Cardiac septum (tissue), 1 donor: ENCODE results near the gene TBX22. TPM values are rescaled to one million over a fixed set of nuclear protein-coding genes. Genes with fewer than 3 reads are reported as not detected.
"Not testable (repeated sequence)": the region's sequence is repeated elsewhere in the genome, so short reads cannot be mapped to it uniquely, and the experiment has no call there.

Experiments used
- DNase-seq: peaks from one replicate; pipeline ENCODE4 v3.0.0-alpha.2; 2020; ENCODE audit warnings: low spot score
- intact Hi-C: fragments of 100-400 bp; cut with DNase I; formaldehyde crosslinking; loops from one replicate; pipeline ENCODE4 v1.14.0; 2022
- long read RNA-seq: library from polyadenylated mRNA; unstranded; transcript quantifications from one replicate; pipeline ENCODE4 v2.0.0, GENCODE V29; 2021
- total RNA-seq: library from RNA; stranded (reverse); fragmentation: NEBNext Ultra II Directional; extraction: Animal tissue kit (Norgen Biotek cat#: 25700); gene quantifications from one replicate; pipeline ENCODE4 v1.2.1, GENCODE V29; 2021
- donor health status: DM: no; HTN: no; CAD: no.

Gene TBX22, protein sequence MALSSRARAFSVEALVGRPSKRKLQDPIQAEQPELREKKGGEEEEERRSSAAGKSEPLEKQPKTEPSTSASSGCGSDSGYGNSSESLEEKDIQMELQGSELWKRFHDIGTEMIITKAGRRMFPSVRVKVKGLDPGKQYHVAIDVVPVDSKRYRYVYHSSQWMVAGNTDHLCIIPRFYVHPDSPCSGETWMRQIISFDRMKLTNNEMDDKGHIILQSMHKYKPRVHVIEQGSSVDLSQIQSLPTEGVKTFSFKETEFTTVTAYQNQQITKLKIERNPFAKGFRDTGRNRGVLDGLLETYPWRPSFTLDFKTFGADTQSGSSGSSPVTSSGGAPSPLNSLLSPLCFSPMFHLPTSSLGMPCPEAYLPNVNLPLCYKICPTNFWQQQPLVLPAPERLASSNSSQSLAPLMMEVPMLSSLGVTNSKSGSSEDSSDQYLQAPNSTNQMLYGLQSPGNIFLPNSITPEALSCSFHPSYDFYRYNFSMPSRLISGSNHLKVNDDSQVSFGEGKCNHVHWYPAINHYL
- total RNA-seq = not detected
- long read RNA-seq = 0 reads

DNA sequence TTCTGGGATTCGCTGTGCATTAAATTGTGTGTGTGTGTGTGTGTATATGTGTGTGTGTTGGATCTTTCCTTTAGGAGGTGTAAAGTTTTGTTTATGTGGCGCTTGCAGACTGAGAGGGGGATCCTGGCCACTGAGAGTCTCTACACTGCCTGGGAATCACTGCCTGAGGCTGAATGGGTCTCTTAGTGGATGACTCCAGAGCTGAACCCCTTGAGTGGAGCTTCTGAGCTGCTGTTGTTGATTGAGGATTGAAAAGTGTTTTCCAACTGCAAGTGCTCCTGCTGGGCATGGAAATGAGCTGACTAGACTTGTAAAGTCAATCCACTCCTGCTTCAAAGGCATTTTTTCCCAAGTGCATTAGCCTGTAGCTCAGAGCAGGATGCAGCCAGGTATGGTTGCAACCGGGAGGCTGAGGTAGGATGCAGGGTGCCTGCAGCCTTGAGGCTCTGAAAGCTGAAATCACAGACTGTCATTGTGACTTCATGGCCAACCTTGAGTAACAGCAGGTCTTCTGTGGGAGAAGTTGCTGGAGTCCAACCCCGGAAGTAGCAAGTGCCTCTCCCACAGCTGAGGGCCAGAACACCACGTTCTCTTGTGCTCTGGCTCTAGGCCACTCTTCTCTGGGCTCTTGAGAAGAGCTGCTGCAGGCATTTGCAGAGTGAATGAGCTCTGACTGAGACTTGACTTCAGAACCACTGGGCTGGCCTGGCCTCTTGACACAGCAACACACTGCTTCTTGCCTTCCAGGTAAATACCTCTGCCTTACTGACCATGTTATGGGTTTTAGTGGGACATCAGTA lies at the start of gene TBX22:
Gene TBX22, plus strand, starts transcription at position 613 of the 800 bp plus-strand sequence. CDS start 7,517 bp downstream, outside the sequence.
- intact Hi-C loops = no loop called here
- no peak for DNase-seq

DNA sequence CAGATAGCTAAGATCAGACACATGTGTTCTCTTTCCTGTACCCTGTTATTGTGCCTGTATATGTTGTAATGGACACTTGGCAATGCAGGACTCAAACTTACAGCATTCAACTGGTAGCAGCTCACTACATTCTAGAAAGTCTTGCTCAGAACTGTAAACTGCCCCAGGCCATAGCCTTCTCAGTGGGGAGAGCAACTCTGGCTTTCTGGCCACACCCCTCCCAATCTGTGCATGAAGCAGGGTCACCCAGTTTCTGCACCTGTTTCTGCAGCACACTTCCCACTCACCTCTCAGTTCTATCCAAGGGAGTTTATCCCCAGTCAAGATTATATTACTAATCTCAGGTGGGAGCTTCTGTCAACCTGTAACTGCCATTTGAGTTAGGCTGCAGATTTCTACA lies 38.9 kb upstream of the TBX22 start:
- intact Hi-C loops = no loop called here
- no peak for DNase-seq

DNA sequence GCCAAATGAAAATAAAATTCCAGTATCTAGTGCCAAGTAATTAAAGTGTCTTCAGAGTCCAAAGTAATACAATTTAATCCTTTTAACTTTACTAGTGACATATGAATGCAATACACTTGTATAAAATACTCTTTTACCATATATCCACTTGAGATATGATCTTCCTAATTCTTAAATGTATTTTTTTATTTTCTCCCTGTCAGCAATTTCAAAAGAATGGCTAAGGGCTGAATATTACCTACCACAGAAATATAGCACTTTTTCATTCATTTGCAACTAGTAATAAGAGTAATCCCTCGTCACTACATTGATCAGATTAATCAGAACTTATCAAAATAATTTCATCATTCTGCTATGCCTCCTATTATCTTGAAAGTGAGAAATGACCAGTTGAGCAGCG lies 10.1 kb upstream of the TBX22 start:
- no peak for DNase-seq
- intact Hi-C loops = no loop called here

DNA sequence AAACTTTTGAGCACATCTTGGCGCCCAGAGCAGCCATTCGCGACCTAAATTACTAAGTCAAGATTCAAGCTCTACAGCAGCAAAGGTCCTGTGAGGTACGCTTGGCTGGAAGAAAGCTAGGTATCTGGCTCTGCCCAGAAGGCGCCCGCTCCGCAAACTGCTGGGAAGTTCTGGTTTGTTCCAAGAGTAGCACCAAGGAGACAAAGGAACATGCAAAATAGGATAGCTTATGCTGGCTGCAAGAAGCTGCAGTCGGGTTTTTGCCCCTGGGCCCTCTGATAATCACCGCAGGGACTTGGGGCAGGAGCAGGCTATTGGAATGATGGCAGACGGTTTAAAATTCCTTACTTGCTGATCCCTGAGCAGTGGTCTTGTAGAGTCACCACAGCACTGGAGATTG lies 3.0 kb upstream of the TBX22 start:
- intact Hi-C loops = no loop called here

DNA sequence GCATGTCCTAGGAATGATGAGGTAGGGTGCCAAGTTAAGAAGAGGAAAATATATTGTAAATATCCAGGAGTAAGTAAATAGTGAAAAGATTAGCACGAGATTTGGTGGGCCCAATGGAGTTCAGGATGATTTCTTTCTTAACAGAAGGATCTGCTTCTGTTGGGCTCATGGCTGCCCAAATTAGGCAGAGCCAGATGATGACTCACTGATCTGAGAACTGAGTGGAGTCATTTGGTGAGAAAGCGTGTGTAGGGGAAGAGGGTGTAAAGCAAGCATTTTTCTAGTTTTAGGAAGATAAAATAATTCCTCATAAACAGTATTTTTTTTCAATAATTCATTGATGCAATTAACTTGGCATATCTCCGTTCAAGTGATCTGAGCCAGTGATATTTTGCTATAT lies 1.6 kb downstream of the TBX22 start:
- intact Hi-C loops = no loop called here

More for the DNA sequence above, 3.0 kb upstream of the TBX22 start:
- no peak for DNase-seq

DNA sequence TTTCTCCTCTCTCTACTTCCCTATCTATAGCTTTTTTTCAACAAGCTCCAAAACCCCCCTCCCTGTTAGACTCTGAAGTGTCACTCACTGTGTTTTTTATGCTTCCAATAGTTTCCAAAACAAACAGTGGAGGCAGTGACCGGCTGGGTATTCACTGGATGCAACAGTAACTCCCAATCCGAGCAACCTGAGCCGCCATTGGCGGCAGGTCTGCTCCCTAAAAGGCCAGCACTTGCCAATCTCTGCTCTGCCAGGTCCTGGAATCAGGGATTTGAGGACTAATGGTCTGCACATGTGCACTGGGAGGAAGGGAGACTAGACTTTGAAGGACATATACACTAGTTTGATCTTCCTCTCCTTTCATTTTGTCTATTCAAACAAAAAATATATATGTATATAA lies 7.1 kb downstream of the TBX22 start:
- intact Hi-C loops = no loop called here
- no peak for DNase-seq

More for the DNA sequence above, 1.6 kb downstream of the TBX22 start:
- no peak for DNase-seq

DNA sequence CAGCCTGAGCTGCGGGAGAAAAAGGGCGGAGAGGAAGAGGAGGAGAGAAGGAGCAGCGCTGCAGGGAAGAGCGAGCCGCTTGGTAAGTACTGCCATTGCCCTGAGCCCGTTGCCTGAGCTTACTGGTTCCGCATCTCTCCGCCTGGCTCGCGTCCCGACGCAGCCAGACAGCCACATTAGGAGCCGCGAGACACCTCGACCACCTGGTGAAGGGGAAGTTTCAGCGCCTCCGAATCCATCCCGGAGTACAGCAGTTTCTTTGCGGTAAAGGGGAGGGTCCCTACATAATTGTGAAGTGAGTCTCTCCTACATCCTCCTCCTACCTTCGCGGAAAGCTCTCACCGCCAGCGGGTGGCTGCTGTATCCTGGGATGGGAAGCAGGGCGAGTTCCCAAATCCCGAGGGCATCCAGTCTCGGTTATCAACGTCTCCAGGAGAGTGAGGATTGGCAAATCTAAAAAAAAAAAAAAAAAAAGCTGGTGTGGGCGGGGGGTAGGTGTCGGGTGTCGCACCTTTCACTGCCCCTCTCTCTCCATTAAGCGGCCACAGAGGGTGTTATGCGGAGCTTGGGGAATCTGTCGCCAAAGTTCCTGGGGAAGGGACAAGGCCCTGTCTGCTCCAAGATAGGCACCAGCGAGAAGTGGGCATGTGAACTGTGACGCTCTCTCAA lies 7.9 kb downstream of the TBX22 start:
- DNase-seq = no peak
- intact Hi-C loops = no loop called here

DNA sequence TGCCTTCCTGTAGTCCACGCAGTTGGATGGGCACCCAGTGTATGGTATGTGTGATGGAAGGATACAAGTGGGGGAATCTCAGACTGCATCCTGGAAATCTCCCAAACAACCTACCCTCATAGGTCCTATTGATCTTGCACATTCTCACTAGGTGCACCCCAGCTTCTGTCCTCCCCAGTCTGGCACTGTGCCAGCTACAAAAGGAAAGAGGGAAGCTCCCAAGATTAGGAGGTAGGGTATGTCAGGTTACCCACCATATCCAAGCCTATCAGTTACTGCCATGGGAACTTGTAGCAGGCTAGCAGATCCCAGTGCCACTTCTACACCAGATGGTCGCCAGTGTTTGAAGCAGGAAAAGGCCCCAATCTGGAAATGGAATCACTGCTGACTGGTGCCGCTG lies 11.6 kb downstream of the TBX22 start:
- no peak for DNase-seq
- intact Hi-C loops = no loop called here

DNA sequence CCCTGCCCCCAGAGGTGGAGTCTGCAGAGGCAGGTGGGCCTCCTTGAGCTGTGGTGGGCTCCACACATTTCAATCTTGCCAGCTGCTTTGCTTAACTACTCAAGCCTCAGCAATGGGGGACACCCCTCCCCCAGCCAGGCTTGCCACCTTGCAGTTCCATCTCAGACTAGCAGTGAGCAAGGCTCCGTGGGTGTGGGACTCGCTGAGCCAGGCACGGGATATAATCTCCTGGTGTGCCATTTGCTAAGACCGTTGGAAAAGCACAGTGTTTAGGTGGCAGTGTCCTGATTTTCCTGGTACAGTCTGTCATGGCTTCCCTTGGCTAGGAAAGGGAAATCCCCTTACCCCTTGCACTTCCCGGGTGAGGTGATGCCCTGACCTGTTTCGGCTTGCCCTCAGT lies 51.6 kb downstream of the TBX22 start:
- intact Hi-C loops, DNase-seq: not testable (repeated sequence)

DNA sequence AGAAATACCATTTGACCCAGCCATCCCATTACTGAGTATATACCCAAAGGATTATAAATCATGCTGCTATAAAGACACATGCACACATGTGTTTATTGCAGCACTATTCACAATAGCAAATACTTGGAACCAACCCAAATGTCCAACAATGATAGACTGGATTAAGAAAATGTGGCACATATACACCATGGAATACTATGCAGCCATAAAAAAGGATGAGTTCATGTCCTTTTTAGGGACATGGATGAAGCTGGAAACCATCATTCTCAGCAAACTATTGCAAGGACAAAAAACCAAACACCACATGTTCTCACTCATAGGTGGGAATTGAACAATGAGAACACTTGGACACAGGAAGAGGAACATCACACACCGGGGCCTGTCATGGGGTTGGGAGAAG lies 61.1 kb downstream of the TBX22 start:
- intact Hi-C loops = not testable (repeated sequence)

More for the DNA sequence above, 61.1 kb downstream of the TBX22 start:
- not testable (repeated sequence) for DNase-seq
